PC-3 (cell line): Measurements from ENCODE around the gene EXD3.

Source experiments
- EZH2 ChIP-seq: fragments of 300-600 bp; sonication (generic); IDR thresholded peaks from one replicate; pipeline ENCODE4 v1.6.1; 2017; ENCODE audit warnings: antibody characterized with exemption, mild to moderate bottlenecking, low read length; ENCODE audit not compliant: unreplicated experiment
- EZH2phosphoT487 ChIP-seq: fragments of 300-600 bp; sonication (generic); IDR thresholded peaks from 2 replicates; pipeline ENCODE4 v1.6.1; 2018; ENCODE audit warnings: mild to moderate bottlenecking, antibody characterized with exemption, low read length, borderline replicate concordance
- TF ChIP-seq, protein P1 (sequence below): fragments of 300-600 bp; sonication (generic); conservative IDR thresholded peaks from 2 replicates; pipeline ENCODE4 v1.5.1; 2017; ENCODE audit warnings: antibody characterized with exemption, low read depth, mild to moderate bottlenecking, low read length

DNA sequence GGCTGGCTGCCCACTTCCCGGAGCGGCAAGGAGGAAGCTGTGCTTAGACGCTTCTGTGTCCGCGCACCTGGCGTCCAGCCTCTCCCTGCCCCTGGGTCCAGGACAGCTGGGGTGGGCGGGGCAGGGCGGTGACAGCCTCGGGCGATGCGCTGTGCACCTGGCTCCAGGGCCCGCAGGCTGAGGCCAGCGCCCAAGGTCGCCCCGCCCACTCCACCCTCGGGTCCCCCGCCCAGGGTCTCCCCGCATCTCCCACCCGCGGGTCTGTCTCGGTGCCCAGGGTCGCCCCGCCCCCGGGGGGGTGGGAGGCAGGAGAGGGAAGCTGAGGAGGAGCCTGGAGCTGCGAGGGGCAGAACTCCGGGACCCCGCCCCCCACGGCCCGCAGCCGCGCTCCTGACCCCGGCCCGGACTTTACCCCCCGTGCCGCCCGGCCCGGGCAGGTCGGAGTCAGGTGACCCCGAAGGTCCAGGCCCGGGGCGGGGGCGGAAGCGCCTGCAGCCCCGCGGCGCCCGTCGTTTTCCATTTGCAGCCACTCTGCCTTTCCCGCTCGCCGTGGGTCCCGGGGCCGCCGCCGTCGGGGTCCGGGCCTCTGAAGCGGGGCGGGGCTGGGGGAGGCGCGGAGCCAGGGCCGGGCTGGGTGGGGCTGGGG, 18.4 kb upstream of the EXD3 start, which contains the start of gene ENTPD8:
- TF ChIP-seq EZH2 (no peak), EZH2phosphoT487 (no peak)
- TF ChIP-seq, protein P1, sequence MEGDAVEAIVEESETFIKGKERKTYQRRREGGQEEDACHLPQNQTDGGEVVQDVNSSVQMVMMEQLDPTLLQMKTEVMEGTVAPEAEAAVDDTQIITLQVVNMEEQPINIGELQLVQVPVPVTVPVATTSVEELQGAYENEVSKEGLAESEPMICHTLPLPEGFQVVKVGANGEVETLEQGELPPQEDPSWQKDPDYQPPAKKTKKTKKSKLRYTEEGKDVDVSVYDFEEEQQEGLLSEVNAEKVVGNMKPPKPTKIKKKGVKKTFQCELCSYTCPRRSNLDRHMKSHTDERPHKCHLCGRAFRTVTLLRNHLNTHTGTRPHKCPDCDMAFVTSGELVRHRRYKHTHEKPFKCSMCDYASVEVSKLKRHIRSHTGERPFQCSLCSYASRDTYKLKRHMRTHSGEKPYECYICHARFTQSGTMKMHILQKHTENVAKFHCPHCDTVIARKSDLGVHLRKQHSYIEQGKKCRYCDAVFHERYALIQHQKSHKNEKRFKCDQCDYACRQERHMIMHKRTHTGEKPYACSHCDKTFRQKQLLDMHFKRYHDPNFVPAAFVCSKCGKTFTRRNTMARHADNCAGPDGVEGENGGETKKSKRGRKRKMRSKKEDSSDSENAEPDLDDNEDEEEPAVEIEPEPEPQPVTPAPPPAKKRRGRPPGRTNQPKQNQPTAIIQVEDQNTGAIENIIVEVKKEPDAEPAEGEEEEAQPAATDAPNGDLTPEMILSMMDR, result no peak
